PFSK-1 (cell line): ENCODE results near the gene ELL3.

ENCODE experiments used
- POLR2AphosphoS5 ChIP-seq: IDR thresholded peaks from 2 replicates; pipeline ENCODE4 v1.6.1; 2012; ENCODE audit warnings: low read depth, mild to moderate bottlenecking, control low read depth, low read length, moderate library complexity
- TAF1 ChIP-seq: IDR thresholded peaks from 2 replicates; pipeline ENCODE4 v1.6.1; 2012; ENCODE audit warnings: low read length, control low read depth, borderline replicate concordance; ENCODE audit not compliant: insufficient read depth
- TF ChIP-seq, protein P1 (sequence below), 2 experiments: IDR thresholded peaks; 2 replicates each; pipeline versions ENCODE4 v1.6.1 to v1.8.0; 2011 to 2012; ENCODE audit warnings: low read depth in 2 of 2, low read length in 2 of 2, control low read depth in 1 of 2, inconsistent platforms in 1 of 2, mild to moderate bottlenecking in 1 of 2, moderate library complexity in 1 of 2; ENCODE audit not compliant: insufficient read depth in 1 of 2

DNA sequence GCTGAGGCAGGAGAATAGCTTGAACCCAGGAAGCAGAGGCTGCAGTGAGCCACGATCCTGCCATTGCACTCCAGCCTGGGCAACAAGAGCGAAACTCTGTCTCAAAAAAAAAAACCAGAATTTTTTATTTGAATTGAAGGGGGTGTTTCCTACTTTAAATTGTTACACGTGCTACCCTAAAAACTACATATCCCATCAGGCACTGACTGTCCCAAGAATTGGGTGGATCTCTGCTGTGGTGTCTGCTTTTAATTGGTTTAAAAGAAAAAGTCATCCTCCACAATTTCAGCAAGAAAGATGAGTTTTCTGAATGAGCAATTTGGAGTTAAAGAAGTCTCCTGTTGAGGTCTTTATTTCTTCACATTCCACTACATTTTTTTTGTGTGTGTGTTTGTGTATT lies 28.4 kb downstream of the ELL3 start:
- TF ChIP-seq TAF1 (no peak), POLR2AphosphoS5 (no peak)
- TF ChIP-seq, protein P1, sequence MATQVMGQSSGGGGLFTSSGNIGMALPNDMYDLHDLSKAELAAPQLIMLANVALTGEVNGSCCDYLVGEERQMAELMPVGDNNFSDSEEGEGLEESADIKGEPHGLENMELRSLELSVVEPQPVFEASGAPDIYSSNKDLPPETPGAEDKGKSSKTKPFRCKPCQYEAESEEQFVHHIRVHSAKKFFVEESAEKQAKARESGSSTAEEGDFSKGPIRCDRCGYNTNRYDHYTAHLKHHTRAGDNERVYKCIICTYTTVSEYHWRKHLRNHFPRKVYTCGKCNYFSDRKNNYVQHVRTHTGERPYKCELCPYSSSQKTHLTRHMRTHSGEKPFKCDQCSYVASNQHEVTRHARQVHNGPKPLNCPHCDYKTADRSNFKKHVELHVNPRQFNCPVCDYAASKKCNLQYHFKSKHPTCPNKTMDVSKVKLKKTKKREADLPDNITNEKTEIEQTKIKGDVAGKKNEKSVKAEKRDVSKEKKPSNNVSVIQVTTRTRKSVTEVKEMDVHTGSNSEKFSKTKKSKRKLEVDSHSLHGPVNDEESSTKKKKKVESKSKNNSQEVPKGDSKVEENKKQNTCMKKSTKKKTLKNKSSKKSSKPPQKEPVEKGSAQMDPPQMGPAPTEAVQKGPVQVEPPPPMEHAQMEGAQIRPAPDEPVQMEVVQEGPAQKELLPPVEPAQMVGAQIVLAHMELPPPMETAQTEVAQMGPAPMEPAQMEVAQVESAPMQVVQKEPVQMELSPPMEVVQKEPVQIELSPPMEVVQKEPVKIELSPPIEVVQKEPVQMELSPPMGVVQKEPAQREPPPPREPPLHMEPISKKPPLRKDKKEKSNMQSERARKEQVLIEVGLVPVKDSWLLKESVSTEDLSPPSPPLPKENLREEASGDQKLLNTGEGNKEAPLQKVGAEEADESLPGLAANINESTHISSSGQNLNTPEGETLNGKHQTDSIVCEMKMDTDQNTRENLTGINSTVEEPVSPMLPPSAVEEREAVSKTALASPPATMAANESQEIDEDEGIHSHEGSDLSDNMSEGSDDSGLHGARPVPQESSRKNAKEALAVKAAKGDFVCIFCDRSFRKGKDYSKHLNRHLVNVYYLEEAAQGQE (IDR thresholded peaks at IDR 0.05; ENCODE audit: insufficient read depth in 1 of 2, low read depth in 2 of 2, low read length in 2 of 2), result no peak
